Stimulated activated CD8-positive, alpha-beta memory T cell treated with anti-CD3 and anti-CD28 coated beads, Interleukin-15, amount 100 ng/mL, for 48 hours (primary cell): Measurements from ENCODE around the gene CUL7.

Experiments
- DNase-seq, 2 donors: peaks; one replicate each; pipeline ENCODE4 v3.0.0-alpha.2; 2020; ENCODE audit warnings: low read depth in 2 of 2

Gene CUL7

DNA sequence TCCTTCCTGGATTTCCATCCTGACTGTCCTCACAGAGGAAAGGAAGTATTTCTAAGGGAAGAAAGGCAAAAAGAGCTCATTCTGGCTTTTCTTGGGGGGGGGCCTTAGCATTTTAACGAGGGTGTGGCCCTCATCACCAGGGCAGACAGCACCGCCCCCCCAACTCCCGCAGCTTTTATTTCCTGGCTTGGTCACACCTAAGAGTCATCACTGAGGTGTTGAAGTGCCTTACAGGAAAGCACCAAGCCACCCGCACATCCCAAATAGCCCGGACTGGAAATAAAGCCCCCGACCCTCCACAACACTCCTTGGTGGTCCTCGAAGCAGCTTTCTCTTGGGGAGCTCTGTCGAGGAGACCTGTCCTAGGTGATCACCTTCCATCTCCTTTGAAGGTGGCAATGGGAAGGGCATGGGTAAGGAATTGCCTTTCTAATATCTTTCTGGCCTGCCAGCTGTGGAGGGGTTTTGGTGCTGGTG is 23.7 kb upstream of the CUL7 start:
- no peak for DNase-seq

GRCh38 chr6:43076464-43077332 is 23.0 kb upstream of the CUL7 start:
- DNase-seq = no peak

GRCh38 chr6:43075670-43076463 is 22.2 kb upstream of the CUL7 start, which contains the start of gene PTK7:
Gene PTK7, plus strand, starts transcription at chr6:43076314. Its CDS starts 175 bp downstream, at chr6:43076489.
- no peak for DNase-seq

DNA sequence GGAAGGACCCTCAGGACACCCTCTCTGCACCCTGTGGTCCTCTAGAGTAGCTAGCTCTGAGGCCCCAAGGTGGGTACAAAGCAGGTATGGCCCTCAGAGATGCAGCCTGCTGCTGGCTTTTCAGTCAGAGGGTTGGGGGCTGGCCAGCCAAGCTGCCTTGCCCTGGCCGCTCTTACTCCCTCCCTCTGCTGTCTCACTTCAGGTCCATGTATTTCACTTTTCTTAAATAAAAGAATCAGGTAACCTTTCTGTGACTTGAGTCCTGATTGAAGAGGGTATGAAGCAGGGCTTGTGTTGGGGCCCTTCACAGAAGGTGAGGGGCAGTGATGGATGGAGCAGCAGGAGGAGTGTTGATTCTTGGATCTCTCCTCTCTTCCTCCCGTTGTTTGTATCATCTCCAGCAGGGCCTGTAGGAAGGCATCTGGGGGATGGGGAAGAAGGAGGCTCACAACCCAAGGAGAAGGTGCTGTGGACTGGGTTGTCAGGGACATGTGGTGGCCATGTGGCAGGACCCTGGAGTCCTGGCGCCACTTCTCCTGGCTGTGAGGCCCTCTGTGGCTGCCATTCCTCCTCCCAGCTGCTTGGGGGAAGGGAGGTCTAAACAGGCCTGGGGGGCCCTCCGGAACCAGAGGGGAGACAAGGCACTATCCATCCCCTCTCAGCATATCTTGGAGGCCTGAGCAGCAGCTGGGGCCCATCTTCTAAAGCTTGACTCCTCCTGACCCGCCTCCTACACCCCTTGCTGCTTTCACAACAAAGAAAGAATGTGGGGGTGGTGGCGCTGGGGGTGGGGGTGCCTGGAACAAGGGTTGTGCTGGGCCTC is 21.4 kb upstream of the CUL7 start:
- DNase-seq = no peak

GRCh38 chr6:43070028-43070632 is 16.5 kb upstream of the CUL7 start:
- DNase-seq = no peak

DNA sequence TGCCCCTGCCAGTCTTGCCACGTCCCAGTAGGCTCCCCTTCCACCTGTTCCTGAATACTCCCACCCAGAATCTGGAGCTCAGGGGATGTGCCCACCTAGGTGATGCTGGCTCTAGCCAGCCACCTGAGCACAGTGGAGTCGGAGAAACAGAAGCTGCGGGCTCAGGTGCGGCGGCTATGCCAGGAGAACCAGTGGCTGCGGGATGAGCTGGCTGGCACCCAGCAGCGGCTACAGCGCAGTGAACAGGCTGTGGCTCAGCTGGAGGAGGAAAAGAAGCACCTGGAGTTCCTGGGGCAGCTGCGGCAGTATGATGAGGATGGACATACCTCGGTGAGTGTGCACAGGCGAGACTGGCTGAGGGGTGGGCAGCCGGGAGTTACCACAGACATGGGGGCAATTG is 9.2 kb upstream of the CUL7 start:
- no peak for DNase-seq

DNA sequence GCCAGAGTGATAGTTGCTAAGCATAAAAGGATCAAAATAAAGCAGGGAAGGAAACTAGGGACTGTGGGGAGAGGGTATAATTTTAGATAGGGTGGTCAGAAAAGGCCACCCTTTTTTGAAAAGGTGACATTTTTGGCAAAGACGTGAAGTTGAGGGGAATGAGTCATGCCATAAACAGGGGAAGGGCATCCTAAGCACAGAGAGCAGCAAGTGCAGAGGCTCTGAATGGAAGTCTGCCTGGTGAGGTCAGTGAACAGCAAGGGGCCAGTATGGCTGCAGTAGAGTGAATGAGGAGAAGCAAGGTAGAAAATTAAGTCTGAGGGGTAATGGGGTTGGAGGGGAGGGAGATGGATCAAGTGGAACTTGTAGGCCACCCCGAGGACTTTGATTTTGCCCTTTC is 8.2 kb upstream of the CUL7 start:
- DNase-seq = no peak

GRCh38 chr6:43060755-43061633 is 7.3 kb upstream of the CUL7 start:
- no peak for DNase-seq

- DNase-seq = no peak
Measured at GRCh38 chr6:43060034-43060754, 6.5 kb upstream of the CUL7 start.

GRCh38 chr6:43059168-43060033 is 5.8 kb upstream of the CUL7 start, which contains the start of the genes KLC4 and MRPL2:
Gene KLC4, plus strand, starts transcription at chr6:43059631. Its CDS starts 1,705 bp downstream, at chr6:43061336.
Gene MRPL2, minus strand, starts transcription at chr6:43059434. Its CDS starts 53 bp downstream, at chr6:43059381.
- DNase-seq = peak; percentile 95 to 96

GRCh38 chr6:43058531-43058930 is 4.9 kb upstream of the CUL7 start:
- no peak for DNase-seq

GRCh38 chr6:43055966-43056365 is 2.3 kb upstream of the CUL7 start:
- no peak for DNase-seq

DNA sequence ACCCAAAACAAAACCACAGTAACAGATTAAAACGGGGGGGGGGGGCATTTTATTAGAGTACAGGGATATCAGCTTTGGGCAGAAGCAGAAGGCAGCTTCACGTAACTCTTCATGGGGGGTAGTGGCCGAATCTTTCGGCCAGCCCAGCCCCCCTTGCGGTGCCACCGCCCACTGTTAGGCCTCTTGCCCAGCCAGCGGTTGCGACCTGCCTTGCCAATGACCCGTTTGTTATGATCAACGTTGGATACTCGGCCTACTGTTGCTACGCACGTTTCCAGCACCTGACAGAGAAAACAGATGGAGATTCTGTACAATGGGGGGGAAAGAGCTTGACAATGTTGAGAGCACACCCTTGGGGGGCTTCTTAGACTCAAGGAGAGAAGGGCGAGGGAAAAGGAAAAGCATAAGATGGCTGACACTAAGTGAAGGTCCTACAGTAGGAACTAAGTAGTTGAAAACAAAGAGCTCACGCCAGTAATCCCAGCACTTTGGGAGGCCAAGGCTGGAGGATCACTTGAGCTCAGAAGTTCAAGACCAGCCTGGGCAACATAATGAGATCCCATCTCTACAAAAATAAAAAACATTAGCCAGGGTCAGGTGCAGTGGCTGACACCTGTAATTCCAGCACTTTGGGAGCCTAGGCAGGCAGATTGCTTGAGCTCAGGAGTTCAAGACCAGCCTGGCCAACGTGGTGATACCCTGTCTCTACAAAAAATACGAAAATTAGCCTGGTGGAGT is 724 bp upstream of the CUL7 start:
- no peak for DNase-seq

DNA sequence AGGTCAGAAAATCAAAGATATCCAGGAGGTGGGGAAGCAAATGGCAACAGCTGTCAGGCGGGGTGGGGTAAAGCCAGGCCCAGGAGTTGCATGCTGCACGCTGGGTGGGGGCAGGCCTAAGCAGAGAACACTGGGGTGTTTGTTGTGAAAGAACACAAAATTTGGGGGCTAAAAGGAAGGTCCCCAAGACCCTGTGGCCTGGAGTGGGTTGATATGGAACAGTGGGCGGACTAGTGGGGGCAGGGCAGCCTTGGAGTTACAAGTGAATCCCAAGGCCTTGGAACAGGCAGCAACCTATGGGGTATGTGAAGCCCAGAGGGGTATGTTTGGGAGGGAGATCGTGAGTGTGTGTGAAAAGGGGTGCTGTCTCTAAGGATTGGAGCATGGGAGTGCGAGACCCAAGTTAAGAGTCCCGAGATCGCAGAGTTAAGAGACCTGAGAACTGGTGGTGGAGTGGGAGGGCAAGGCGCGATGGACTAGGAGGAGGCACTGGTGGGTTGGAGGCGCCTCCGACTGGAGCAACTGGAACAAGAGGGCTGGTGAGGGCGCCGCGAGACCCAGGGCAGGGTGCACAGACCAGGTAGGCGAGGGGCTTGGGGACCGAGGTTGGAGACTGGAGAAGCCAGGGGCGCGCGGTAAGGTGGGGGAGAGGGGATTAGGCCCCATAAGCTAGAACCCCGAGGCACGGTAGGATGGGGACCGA is 658 bp downstream of the CUL7 start:
- DNase-seq = no peak

DNA sequence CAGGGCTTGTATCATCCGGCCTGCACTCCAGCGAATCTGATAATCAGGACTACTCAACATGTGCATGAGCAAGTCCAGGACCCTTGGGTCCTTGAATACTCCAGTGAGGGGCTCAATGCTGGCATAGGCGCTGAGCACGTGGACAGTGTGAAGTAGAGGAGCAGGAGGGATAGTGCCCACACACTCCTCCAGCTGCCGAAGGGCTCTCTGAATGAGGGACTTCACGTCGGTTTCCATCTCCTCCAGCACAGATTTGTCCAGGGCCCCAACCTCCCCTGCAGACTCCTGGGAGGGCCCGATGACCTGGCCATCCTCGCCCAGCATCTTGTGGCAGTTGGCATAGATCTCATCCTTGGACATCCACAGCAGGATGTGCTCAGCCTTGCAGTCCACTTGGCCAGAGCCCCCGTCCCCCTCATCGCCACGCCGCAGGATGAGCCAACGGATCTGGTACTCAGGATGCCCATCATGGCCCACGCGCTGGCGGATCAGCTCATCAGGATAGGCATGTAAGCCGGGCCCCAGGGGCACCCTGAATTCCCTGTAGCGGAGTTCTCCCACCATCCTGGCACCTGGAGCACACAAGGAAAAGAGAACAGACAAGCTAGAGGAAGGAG is 1.3 kb downstream of the CUL7 start:
- no peak for DNase-seq

DNA sequence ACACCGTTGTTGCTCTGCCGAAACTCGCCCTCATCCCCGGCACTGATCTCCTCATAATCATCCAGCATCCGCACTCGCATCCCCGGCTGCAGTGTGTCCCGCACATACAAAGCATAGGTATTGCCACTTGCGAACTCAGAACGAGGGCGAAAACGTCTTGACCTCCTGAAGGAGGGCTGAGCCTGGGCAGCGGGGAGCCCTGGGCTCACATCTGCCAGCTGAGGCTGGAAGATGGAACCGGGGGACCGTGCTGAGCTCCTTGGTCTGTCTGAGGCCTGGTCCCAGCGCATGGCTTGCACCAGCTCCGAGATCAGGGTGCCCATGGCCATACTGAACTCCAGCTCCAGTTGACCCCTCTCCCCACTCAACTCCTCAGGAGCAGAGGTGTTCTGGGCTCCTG is 2.7 kb downstream of the CUL7 start:
- no peak for DNase-seq

DNA sequence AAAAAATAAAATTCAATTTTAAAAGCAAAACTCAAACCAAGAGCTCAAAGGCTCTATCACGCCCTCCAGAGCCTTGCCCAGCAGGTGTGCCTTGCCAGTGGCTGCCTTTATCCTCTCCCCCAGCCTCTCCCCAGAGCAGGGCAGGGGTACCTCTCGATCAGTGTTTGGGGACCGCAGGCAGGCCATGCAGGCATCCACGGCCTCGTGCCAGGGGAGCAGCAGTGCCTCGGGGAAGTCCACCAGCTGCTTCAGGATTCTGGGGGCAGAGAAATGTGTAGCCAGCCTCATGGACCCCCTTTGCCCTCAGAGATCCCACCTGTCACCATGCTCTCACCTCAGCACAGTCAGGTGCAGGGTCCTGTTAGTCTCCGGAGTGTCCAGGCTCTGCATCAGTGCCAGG is 5.7 kb downstream of the CUL7 start:
- DNase-seq = no peak
